Gastrocnemius medialis (tissue), 4 donors: ENCODE results near the gene G6PC1.
"Not testable (repeated sequence)": the region's sequence is repeated elsewhere in the genome, so short reads cannot be mapped to it uniquely, and the experiment has no call there.

Source experiments
- POLR2A ChIP-seq, 2 donors: fragments of 450-650 bp; IDR thresholded peaks; one replicate each; pipeline ENCODE4 v1.6.1; 2017; ENCODE audit warnings: antibody characterized with exemption in 2 of 2, mild to moderate bottlenecking in 2 of 2, moderate library complexity in 2 of 2
- TF ChIP-seq, protein P1 (sequence below), 5 experiments: fragments of 450-650 bp in 3 of 5; fragments of 200-600 bp in 2 of 5; sonication (generic) in 2 of 5; IDR thresholded peaks in 4 of 5; conservative IDR thresholded peaks in 1 of 5; 1 replicate in 4 of 5; 2 replicates in 1 of 5; pipeline ENCODE4 v1.5.1; 2016 to 2019; ENCODE audit warnings: antibody characterized with exemption in 5 of 5, mild to moderate bottlenecking in 3 of 5, moderate library complexity in 3 of 5

DNA sequence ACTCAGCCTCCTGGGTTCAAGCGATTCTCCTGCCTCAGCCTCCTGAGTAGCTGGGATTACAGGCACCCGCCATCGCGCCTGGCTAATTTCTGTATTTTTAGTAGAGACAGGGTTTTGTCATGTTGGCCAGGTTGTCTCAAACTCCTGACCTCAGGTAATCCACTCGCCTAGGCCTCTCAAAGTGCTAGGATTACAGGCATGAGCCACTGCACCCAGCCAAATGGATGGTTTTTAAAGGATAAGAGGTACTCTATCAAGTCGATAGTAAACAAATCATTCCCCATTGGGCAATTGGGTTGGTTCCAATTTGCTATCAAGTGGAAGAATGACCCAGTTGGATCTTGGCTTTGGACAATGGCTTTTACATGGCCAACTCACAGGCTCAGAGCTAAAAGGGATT, 18.9 kb upstream of the G6PC1 start:
- TF ChIP-seq POLR2A (IDR thresholded peaks at IDR 0.05), result not testable (repeated sequence)
- TF ChIP-seq, protein P1, sequence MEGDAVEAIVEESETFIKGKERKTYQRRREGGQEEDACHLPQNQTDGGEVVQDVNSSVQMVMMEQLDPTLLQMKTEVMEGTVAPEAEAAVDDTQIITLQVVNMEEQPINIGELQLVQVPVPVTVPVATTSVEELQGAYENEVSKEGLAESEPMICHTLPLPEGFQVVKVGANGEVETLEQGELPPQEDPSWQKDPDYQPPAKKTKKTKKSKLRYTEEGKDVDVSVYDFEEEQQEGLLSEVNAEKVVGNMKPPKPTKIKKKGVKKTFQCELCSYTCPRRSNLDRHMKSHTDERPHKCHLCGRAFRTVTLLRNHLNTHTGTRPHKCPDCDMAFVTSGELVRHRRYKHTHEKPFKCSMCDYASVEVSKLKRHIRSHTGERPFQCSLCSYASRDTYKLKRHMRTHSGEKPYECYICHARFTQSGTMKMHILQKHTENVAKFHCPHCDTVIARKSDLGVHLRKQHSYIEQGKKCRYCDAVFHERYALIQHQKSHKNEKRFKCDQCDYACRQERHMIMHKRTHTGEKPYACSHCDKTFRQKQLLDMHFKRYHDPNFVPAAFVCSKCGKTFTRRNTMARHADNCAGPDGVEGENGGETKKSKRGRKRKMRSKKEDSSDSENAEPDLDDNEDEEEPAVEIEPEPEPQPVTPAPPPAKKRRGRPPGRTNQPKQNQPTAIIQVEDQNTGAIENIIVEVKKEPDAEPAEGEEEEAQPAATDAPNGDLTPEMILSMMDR (IDR thresholded peaks at IDR 0.05 in 4 of 5, conservative IDR thresholded peaks at IDR 0.05 in 1 of 5), result not testable (repeated sequence)
